Body of pancreas (tissue), 4 donors: ENCODE data around the gene PAGE3. TPM values are rescaled to one million over a fixed set of nuclear protein-coding genes. Genes with fewer than 3 reads are reported as not detected.

Experiments
- ATAC-seq: fragments of 150-250 bp; one replicate; pipeline ENCODE4 v1.9.1; 2016
- DNase-seq, 4 donors: peaks; one replicate each; pipeline ENCODE4 v3.0.0-alpha.2; 2019
- H3K27ac ChIP-seq, 4 donors: fragments of 200-600 bp; sonication (generic); 1 replicate in 3 of 4; 2 replicates in 1 of 4; pipeline versions ENCODE4 v1.5.1 to v1.6.1; 2016 to 2019; ENCODE audit warnings: mild to moderate bottlenecking in 1 of 4, mixed read lengths in 1 of 4, moderate library complexity in 1 of 4
- H3K27me3 ChIP-seq, 2 donors: fragments of 200-600 bp; sonication (generic); one replicate each; pipeline ENCODE4 v1.6.0; 2016; ENCODE audit warnings: mild to moderate bottlenecking in 1 of 2
- H3K36me3 ChIP-seq, 2 donors: fragments of 200-600 bp; sonication (generic); replicated peaks in 1 of 2; 2 replicates each; pipeline ENCODE4 v1.5.1; 2016; ENCODE audit warnings: low read depth in 2 of 2; ENCODE audit not compliant: insufficient read depth in 1 of 2
- H3K4me1 ChIP-seq: fragments of 200-600 bp; sonication (generic); one replicate; pipeline ENCODE4 v1.6.0; 2016
- H3K4me3 ChIP-seq, 2 donors: fragments of 200-600 bp; sonication (generic); 1 replicate in 1 of 2; 2 replicates in 1 of 2; pipeline ENCODE4 v1.5.1; 2016 to 2019
- H3K9me3 ChIP-seq, 3 donors: fragments of 200-600 bp; sonication (generic); 1 replicate in 2 of 3; 2 replicates in 1 of 3; pipeline ENCODE4 v1.5.1; 2016
- CTCF ChIP-seq, 7 experiments: fragments of 450-650 bp in 4 of 7; fragments of 200-600 bp in 3 of 7; sonication (generic) in 3 of 7; IDR thresholded peaks; one replicate each; pipeline ENCODE4 v1.5.1; 2016 to 2019; ENCODE audit warnings: antibody characterized with exemption in 7 of 7
- POLR2A ChIP-seq, 3 donors: fragments of 450-650 bp; IDR thresholded peaks; one replicate each; pipeline ENCODE4 v1.6.1; 2016; ENCODE audit warnings: antibody characterized with exemption in 3 of 3, mild to moderate bottlenecking in 2 of 3
- WGBS, 2 donors: methylation state at CpG; one replicate each; pipeline ENCODE4 v1.1.5; 2017; 5-methylcytosine and 5-hydroxymethylcytosine counted together
- intact Hi-C: fragments of 100-400 bp; cut with DNase I; formaldehyde crosslinking; loops from one replicate; pipeline ENCODE4 v1.15.1; 2023
- total RNA-seq, 2 donors: library from RNA; depleted of rRNA; stranded (reverse); fragments of >200 nt; gene quantifications; one replicate each; pipeline ENCODE4 v1.1.0, GENCODE V29; 2016

Gene PAGE3
- not detected for total RNA-seq

- intact Hi-C loops, result no loop called here
- Histone ChIP-seq H3K4me1 (no peaks in the 10 kb centered on the region), H3K27ac (no peak within 1 kb of the TSS), H3K27me3 (no peaks in the 10 kb centered on the region), H3K36me3 (no peaks in the 10 kb centered on the region), H3K4me3 (no peak within 1 kb of the TSS), H3K9me3 (no peaks in the 10 kb centered on the region)
- ATAC-seq (no peak), DNase-seq (no peak)
- TF ChIP-seq CTCF (IDR thresholded peaks at IDR 0.05) (no peak), POLR2A (IDR thresholded peaks at IDR 0.05) (no peak)
- 80 to 91% methylated on average over 1 to 5 of the region's 5 CpGs for WGBS, 2 donors
These were observed at the start of gene PAGE3 for GRCh38 chrX:55264816-55265215. Gene PAGE3 (minus strand): TSS chrX:55264916. CDS start chrX:55263903, 1,013 bp downstream.

GRCh38 chrX:55312655-55313054, 47.9 kb upstream of the PAGE3 start:
- intact Hi-C loops, result no loop called here
- Histone ChIP-seq H3K4me1 (no peaks in the 10 kb centered on the region), H3K4me3 (no peak overlapping the region), H3K27me3 (no peaks in the 10 kb centered on the region), H3K36me3 (no peaks in the 10 kb centered on the region), H3K27ac (no peak overlapping the region), H3K9me3 (no peaks in the 10 kb centered on the region)
- TF ChIP-seq POLR2A (IDR thresholded peaks at IDR 0.05), result no peak
- no peak for TF ChIP-seq CTCF (IDR thresholded peaks at IDR 0.05)
- ATAC-seq (no peak), DNase-seq (no peak)

- ATAC-seq, result no peak
- Histone ChIP-seq H3K4me3 (no peak overlapping the region), H3K36me3 (no peaks in the 10 kb centered on the region), H3K9me3 (no peaks in the 10 kb centered on the region), H3K27me3 (no peaks in the 10 kb centered on the region), H3K27ac (no peak overlapping the region), H3K4me1 (no peaks in the 10 kb centered on the region)
- DNase-seq, result no peak
- TF ChIP-seq CTCF (IDR thresholded peaks at IDR 0.05) (no peak), POLR2A (IDR thresholded peaks at IDR 0.05) (no peak)
- 66 to 72% methylated on average over 3 of the region's 3 CpGs for WGBS, 2 donors
- intact Hi-C loops, result no loop called here
These were observed 26.2 kb upstream of the PAGE3 start for GRCh38 chrX:55290963-55291362.

GRCh38 chrX:55279832-55280231, 15.1 kb upstream of the PAGE3 start:
- Histone ChIP-seq H3K4me3 (no peak overlapping the region), H3K27ac (no peak overlapping the region), H3K36me3 (no peaks in the 10 kb centered on the region), H3K27me3 (no peaks in the 10 kb centered on the region), H3K9me3 (no peaks in the 10 kb centered on the region), H3K4me1 (no peaks in the 10 kb centered on the region)
- 85 to 86% methylated on average over 8 to 10 of the region's 10 CpGs for WGBS, 2 donors
- intact Hi-C loops, result no loop called here
- no peak for ATAC-seq
- no peak for DNase-seq
- no peak for TF ChIP-seq CTCF (IDR thresholded peaks at IDR 0.05)
- TF ChIP-seq POLR2A (IDR thresholded peaks at IDR 0.05), result no peak

GRCh38 chrX:55260806-55261205, 3.9 kb downstream of the PAGE3 start:
- DNase-seq, result no peak
- H3K4me1 ChIP-seq, result no peaks in the 10 kb centered on the region
- no peak for ATAC-seq
- H3K9me3 ChIP-seq, result no peaks in the 10 kb centered on the region
- TF ChIP-seq POLR2A (IDR thresholded peaks at IDR 0.05), result no peak
- WGBS, 2 donors, result 79 to 83% methylated on average over 2 of the region's 2 CpGs
- no peak overlapping the region for H3K27ac ChIP-seq
- no peaks in the 10 kb centered on the region for H3K36me3 ChIP-seq
- H3K27me3 ChIP-seq, result no peaks in the 10 kb centered on the region
- intact Hi-C loops, result no loop called here
- no peak overlapping the region for H3K4me3 ChIP-seq
